Activated CD8-positive, alpha-beta memory T cell treated with anti-CD3 and anti-CD28 coated beads, Interleukin-2, amount 50 U/mL, for 4 hours (primary cell): ENCODE data around the gene VSIR.

ENCODE experiments used
- DNase-seq: peaks from one replicate; pipeline ENCODE4 v3.0.0-alpha.2; 2020

The VSIR gene

GRCh38 chr10:71727105-71727737 lies 46.1 kb downstream of the VSIR start:
- peak; percentile 57 for DNase-seq

GRCh38 chr10:71726580-71727104 lies 46.7 kb downstream of the VSIR start:
- peak; percentile 44 for DNase-seq

GRCh38 chr10:71725998-71726579 lies 47.2 kb downstream of the VSIR start:
- DNase-seq = peak; percentile 79

- no peak for DNase-seq
Measured at GRCh38 chr10:71725249-71725648, 48.1 kb downstream of the VSIR start.

- no peak for DNase-seq
Measured at GRCh38 chr10:71724539-71724938, 48.8 kb downstream of the VSIR start.

GRCh38 chr10:71723311-71723710 lies 50.0 kb downstream of the VSIR start:
- no peak for DNase-seq

GRCh38 chr10:71722849-71723248 lies 50.5 kb downstream of the VSIR start:
- no peak for DNase-seq

- DNase-seq = no peak
Measured at GRCh38 chr10:71721313-71721712, 52.0 kb downstream of the VSIR start.

GRCh38 chr10:71720288-71720687 lies 53.0 kb downstream of the VSIR start:
- no peak for DNase-seq

- no peak for DNase-seq
Measured at GRCh38 chr10:71719464-71720201, 53.7 kb downstream of the VSIR start, which contains the start of gene C10orf105. Gene C10orf105, minus strand, starts transcription at chr10:71719778. Its CDS starts 3,441 bp downstream, at chr10:71716337.

- DNase-seq = no peak
Measured at GRCh38 chr10:71719042-71719441, 54.3 kb downstream of the VSIR start.

GRCh38 chr10:71718165-71718698 lies 55.1 kb downstream of the VSIR start:
- DNase-seq = no peak

- no peak for DNase-seq
Measured at GRCh38 chr10:71717551-71717951, 55.8 kb downstream of the VSIR start.

- DNase-seq = no peak
Measured at GRCh38 chr10:71717056-71717455, 56.3 kb downstream of the VSIR start.

GRCh38 chr10:71716426-71716825 lies 56.9 kb downstream of the VSIR start:
- DNase-seq = no peak

- DNase-seq = no peak
Measured at GRCh38 chr10:71715860-71716259, 57.5 kb downstream of the VSIR start.

GRCh38 chr10:71715026-71715425 lies 58.3 kb downstream of the VSIR start:
- no peak for DNase-seq

- no peak for DNase-seq
Measured at GRCh38 chr10:71714592-71714991, 58.7 kb downstream of the VSIR start.

- DNase-seq = no peak
Measured at GRCh38 chr10:71714031-71714410, 59.3 kb downstream of the VSIR start.

GRCh38 chr10:71713135-71714030 lies 59.9 kb downstream of the VSIR start:
- no peak for DNase-seq

GRCh38 chr10:71712572-71713134 lies 60.7 kb downstream of the VSIR start:
- no peak for DNase-seq

GRCh38 chr10:71712170-71712569 lies 61.1 kb downstream of the VSIR start:
- no peak for DNase-seq
